Kidney epithelial cell (primary cell): ENCODE data around the gene CFAP61. TPM values are rescaled to one million over a fixed set of nuclear protein-coding genes. Genes with fewer than 3 reads are reported as not detected.

Experiments
- DNase-seq: peaks from one replicate; pipeline ENCODE4 v3.0.0-alpha.2; 2010; ENCODE audit warnings: low read depth
- H3K27me3 ChIP-seq: 2 replicates; pipeline ENCODE4 v1.6.0; 2011; ENCODE audit warnings: low read length; ENCODE audit not compliant: control insufficient read depth, insufficient read depth
- H3K36me3 ChIP-seq: 2 replicates; pipeline ENCODE4 v1.5.1; 2011; ENCODE audit warnings: low read length; ENCODE audit not compliant: control insufficient read depth, insufficient read depth
- H3K4me3 ChIP-seq: 2 replicates; pipeline ENCODE4 v1.5.1; 2011; ENCODE audit warnings: low read depth, mild to moderate bottlenecking, control low read depth, low read length
- total RNA-seq: library from RNA; depleted of rRNA; stranded (reverse); fragments of >200 nt; gene quantifications from 2 replicates; pipeline ENCODE4 v1.2.3, GENCODE V29; 2015
- TF ChIP-seq, protein P1 (sequence below): IDR thresholded peaks from 2 replicates; pipeline ENCODE4 v1.5.1; 2011; ENCODE audit warnings: mild to moderate bottlenecking, moderate library complexity, low read length, control low read depth, inconsistent platforms; ENCODE audit not compliant: insufficient read depth, poor library complexity, severe bottlenecking

Gene CFAP61
- total RNA-seq, 1 donor from 2014 or later, result not detected

DNA sequence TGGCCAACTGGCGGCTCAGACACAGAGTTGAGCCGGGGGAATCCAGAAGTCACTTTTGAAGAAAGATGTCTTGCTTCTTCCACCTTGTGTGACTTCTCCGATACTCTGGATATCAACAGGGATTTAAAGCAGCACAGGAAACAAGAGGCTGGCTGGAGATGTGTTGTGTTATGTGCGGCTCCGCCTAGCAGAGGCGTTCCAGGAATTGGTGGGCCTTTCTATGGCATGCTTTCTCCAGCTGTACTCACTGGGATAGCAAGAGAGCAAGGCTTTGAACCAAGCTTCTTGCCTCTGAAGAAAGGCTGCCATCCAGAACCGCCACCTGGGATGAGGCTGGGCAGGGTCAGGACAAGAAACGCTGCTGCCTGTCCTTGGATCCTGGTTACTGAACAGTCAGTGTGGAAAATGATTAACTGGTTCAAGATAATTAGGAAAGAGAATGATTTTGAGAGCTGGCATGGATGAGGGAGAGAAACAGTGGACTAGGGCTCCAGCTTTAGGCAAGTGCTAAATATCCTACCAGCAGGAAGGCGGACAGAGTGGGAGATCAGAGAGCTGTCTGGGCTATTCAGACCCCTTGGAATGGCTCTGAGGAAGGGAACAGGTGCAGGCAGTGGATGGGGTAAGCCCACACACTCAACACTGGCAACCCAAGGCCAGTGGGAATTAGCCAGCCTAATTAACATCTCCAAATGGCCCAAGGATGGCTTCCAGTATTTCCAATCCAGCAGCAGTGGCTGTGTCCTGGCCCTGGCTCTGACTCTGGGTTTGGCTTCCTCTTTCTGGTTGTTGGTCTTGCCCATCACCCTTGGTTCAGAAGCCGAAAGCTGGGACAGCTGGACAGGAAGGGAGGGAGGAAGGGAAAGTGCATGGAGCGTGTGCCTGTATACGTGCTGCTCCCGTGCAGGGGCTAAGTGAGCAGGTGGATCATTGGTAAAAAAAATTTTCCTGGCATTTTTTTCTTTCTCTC, 347.5 kb downstream of the CFAP61 start:
- DNase-seq, result no peak
- Histone ChIP-seq H3K27me3 (no peaks in the 10 kb centered on the region), H3K4me3 (no peak overlapping the region), H3K36me3 (no peaks in the 10 kb centered on the region)
- TF ChIP-seq, protein P1, sequence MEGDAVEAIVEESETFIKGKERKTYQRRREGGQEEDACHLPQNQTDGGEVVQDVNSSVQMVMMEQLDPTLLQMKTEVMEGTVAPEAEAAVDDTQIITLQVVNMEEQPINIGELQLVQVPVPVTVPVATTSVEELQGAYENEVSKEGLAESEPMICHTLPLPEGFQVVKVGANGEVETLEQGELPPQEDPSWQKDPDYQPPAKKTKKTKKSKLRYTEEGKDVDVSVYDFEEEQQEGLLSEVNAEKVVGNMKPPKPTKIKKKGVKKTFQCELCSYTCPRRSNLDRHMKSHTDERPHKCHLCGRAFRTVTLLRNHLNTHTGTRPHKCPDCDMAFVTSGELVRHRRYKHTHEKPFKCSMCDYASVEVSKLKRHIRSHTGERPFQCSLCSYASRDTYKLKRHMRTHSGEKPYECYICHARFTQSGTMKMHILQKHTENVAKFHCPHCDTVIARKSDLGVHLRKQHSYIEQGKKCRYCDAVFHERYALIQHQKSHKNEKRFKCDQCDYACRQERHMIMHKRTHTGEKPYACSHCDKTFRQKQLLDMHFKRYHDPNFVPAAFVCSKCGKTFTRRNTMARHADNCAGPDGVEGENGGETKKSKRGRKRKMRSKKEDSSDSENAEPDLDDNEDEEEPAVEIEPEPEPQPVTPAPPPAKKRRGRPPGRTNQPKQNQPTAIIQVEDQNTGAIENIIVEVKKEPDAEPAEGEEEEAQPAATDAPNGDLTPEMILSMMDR, result no peak

DNA sequence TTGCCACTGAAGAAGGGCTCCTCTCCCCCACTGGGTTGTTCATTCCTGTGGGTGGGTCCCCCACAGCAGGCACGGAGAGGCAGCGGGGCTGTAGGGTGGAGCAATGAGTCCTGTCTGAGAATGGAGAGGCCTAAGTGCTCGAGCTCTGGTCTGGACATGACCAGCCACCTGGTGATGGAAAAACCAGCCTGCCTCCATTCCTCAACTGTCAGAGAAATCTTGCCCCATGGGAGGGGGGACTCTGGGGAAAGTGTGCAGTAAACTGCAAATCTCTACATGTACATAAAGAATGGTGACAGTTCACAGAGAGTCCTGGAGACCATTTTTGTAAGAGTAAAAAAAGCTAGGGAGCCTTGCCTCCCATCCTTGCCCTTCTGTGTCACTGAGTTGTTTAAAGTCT, 349.7 kb downstream of the CFAP61 start:
- no peak overlapping the region for H3K4me3 ChIP-seq
- TF ChIP-seq, protein P1, result no peak
- DNase-seq, result no peak
- no peaks in the 10 kb centered on the region for H3K36me3 ChIP-seq
- no peaks in the 10 kb centered on the region for H3K27me3 ChIP-seq

DNA sequence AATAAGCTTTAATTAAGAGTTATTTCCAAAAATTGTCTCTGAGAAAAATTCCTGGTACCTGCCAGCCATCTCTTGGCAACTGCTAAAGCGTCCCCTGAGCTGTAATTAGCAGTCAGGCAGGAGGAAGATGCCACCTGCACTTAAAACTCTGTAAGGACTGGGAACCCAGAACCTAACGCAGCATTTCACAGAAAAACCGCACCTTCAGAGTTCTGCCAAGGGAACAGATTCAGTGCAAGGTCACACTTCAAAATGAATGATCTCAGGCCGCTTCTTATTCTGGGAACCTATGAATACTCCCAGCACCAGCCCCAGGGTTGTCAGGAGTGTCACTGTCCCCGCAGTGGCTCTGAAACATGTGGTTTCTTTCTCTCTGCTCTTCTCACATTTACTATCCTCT, 352.3 kb downstream of the CFAP61 start:
- Histone ChIP-seq H3K4me3 (no peak overlapping the region), H3K36me3 (no peaks in the 10 kb centered on the region), H3K27me3 (no peaks in the 10 kb centered on the region)
- TF ChIP-seq, protein P1, result no peak
- DNase-seq, result no peak

DNA sequence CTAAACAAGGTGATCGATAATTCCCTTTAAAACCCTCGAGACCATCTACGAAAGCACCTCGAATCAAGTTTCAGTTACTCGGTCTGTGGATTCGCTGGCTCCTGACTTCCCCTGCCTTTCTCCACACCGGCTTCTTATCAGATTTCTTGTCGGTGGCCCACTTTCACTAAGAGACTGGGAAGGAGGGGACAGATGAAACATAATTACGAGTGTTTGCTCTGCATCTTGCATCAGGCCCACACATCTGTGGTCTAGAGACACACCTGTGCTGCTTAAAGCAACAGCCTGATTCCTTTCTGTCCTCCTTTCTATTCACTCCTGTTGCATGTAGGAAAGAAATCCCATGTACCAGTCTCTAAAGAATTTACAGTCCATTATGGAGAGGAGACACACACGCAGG, 353.3 kb downstream of the CFAP61 start:
- Histone ChIP-seq H3K4me3 (no peak overlapping the region), H3K27me3 (no peaks in the 10 kb centered on the region), H3K36me3 (no peaks in the 10 kb centered on the region)
- DNase-seq, result no peak
- TF ChIP-seq, protein P1, result no peak

DNA sequence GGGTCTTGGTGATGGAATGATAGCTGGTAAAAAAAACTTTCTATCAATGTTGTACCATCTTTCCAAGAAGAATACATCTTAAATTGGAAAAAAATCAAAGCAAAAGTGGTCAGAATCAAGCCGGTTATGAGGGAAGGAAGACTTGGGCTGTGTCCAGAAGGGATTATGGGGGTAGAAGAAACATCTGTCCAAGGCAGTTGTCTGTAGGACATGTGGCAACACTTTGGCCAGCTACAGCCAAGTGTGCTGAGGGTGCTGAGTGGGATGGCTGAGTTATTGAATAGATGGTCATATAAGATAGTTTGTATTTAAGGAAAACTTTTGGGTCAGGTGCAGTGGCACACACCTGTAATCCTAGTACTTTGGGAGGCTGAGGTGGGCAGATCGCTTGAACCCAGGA, 354.0 kb downstream of the CFAP61 start:
- DNase-seq, result no peak
- Histone ChIP-seq H3K36me3 (no peaks in the 10 kb centered on the region), H3K4me3 (no peak overlapping the region), H3K27me3 (no peaks in the 10 kb centered on the region)
- TF ChIP-seq, protein P1, result no peak
